HepG2 (cell line): ENCODE measurements around the gene HABP2. TPM values are rescaled to one million over a fixed set of nuclear protein-coding genes. Genes with fewer than 3 reads are reported as not detected.

Experiments
- ATAC-seq: fragments of 200-7000 bp; cut with Tn5 transposase; 3 replicates; pipeline ENCODE4 v1.9.1; 2020; ENCODE audit warnings: mild to moderate bottlenecking, moderate library complexity
- BruUV-seq: library from RNA; stranded (reverse); fragments of 400-500 nt; replicated peaks from 2 replicates; lab custom pipeline; 2021; lab: Mats Ljungman, UMichigan
- CTCF ChIA-PET: fragments of 300-600 bp; formaldehyde crosslinking; extraction: SDS; loops from one replicate; lab custom pipeline; 2021; ENCODE audit warnings: low total read pairs, inconsistent platforms, low intra/inter-chr PET ratio; lab: Yijun Ruan, JAX
- POLR2A ChIA-PET: fragments of 350-600 bp; sonication (Branson Sonifier 250); formaldehyde crosslinking; loops from one replicate; lab custom pipeline; 2020; ENCODE audit warnings: antibody characterized with exemption, inconsistent platforms; lab: Yijun Ruan, JAX
- DNase-seq: peaks from one replicate; pipeline ENCODE4 v3.0.0-alpha.2; 2015; ENCODE audit warnings: low spot score
- FAIRE-seq: peaks from 3 replicates; lab custom pipeline; 2011; peaks lifted over from hg19 to GRCh38; lab: Jason Lieb, UNC
- H2AFZ ChIP-seq: one replicate; pipeline ENCODE4 v1.6.1; 2011; ENCODE audit warnings: low read length, inconsistent platforms
- H3K27ac ChIP-seq: fragments of 300-600 bp; 3 replicates; pipeline ENCODE4 v1.8.0; 2011; ENCODE audit warnings: mixed run types, mild to moderate bottlenecking, mixed read lengths, low read length, inconsistent platforms; ENCODE audit not compliant: insufficient read depth; ENCODE audit errors: extremely low read length
- H3K27me3 ChIP-seq, 2 experiments: fragments of 200-600 bp in 1 of 2; 2 replicates in 1 of 2; 3 replicates in 1 of 2; pipeline versions ENCODE4 v1.6.0 to v1.8.0; 2011; ENCODE audit warnings: low read length in 2 of 2, mild to moderate bottlenecking in 2 of 2, moderate library complexity in 2 of 2, inconsistent platforms in 1 of 2; ENCODE audit not compliant: insufficient read depth in 2 of 2, control insufficient read depth in 1 of 2
- H3K36me3 ChIP-seq, 2 experiments: fragments of 200-600 bp in 1 of 2; replicated peaks in 1 of 2; 2 replicates in 1 of 2; 3 replicates in 1 of 2; pipeline versions ENCODE4 v1.5.1 to v1.8.0; 2011; ENCODE audit warnings: low read length in 2 of 2, inconsistent platforms in 1 of 2; ENCODE audit not compliant: insufficient read depth in 2 of 2, control insufficient read depth in 1 of 2
- H3K4me1 ChIP-seq: 2 replicates; pipeline ENCODE4 v1.5.1; 2012; ENCODE audit warnings: low read length, inconsistent platforms; ENCODE audit not compliant: insufficient read depth
- H3K4me2 ChIP-seq: 2 replicates; pipeline ENCODE4 v1.6.0; 2011; ENCODE audit warnings: low read depth, low read length, inconsistent platforms
- H3K4me3 ChIP-seq, 3 experiments: fragments of 200-600 bp in 1 of 3; sonication (generic), shearing (Covaris generic) in 1 of 3; replicated peaks in 1 of 3; 2 replicates each; pipeline ENCODE4 v1.5.1; 2011 to 2016; ENCODE audit warnings: low read length in 3 of 3, inconsistent platforms in 2 of 3, low read depth in 2 of 3, mild to moderate bottlenecking in 2 of 3, control low read depth in 1 of 3, mixed read lengths in 1 of 3; ENCODE audit not compliant: insufficient read depth in 1 of 3
- H3K79me2 ChIP-seq: one replicate; pipeline ENCODE4 v1.6.1; 2011; ENCODE audit warnings: low read length, inconsistent platforms; ENCODE audit not compliant: insufficient read depth
- H3K9ac ChIP-seq: 2 replicates; pipeline ENCODE4 v1.6.0; 2011; ENCODE audit warnings: mild to moderate bottlenecking, low read depth, low read length, inconsistent platforms; ENCODE audit not compliant: insufficient read depth
- H3K9me3 ChIP-seq: 2 replicates; pipeline ENCODE4 v1.5.1; 2012; ENCODE audit warnings: mild to moderate bottlenecking, low read length
- H4K20me1 ChIP-seq: 2 replicates; pipeline ENCODE4 v1.6.0; 2011; ENCODE audit warnings: inconsistent platforms, mild to moderate bottlenecking, low read length, moderate library complexity; ENCODE audit not compliant: insufficient read depth
- NCOA1 ChIP-seq: sonication (generic); formaldehyde crosslinking; IDR thresholded peaks from 2 replicates; pipeline ENCODE4 v1.9.0; 2021; ENCODE audit warnings: missing genetic modification reagents
- NR2F6 ChIP-seq, 2 experiments: IDR thresholded peaks; 2 replicates each; pipeline ENCODE4 v1.6.1; 2016; ENCODE audit warnings: antibody characterized with exemption in 1 of 2, mild to moderate bottlenecking in 1 of 2
- ZFP36L2 ChIP-seq: sonication (generic); formaldehyde crosslinking; IDR thresholded peaks from 2 replicates; pipeline ENCODE4 v1.4.0; 2020; ENCODE audit warnings: missing genetic modification reagents
- ZNF569 ChIP-seq: sonication (generic); formaldehyde crosslinking; IDR thresholded peaks from 2 replicates; pipeline ENCODE4 v1.5.0; 2020; ENCODE audit warnings: mild to moderate bottlenecking, missing genetic modification reagents, moderate library complexity, borderline replicate concordance
- WGBS: methylation state at CpG from one replicate; pipeline ENCODE4 v1.1.6; 2017; ENCODE audit warnings: low lambda C conversion rate; 5-methylcytosine and 5-hydroxymethylcytosine counted together
- in situ Hi-C: cut with HindIII; loops from 2 replicates; pipeline ENCODE4 v1.10.0; 2017; ENCODE audit warnings: low pct_unique_long_range_greater_than_20kb; ENCODE audit not compliant: extremely low pct_ligation_motif_present
- intact Hi-C: fragments of 100-400 bp; cut with micrococcal nuclease; formaldehyde crosslinking; loops from one replicate; pipeline ENCODE4 v1.10.0; 2022; ENCODE audit not compliant: unreplicated experiment
- polyA plus RNA-seq, 8 experiments: library from polyadenylated mRNA; depleted of rRNA in 3 of 8; stranded (reverse) in 7 of 8; unstranded in 1 of 8; fragments of >200 nt; fragmentation: Illumina TruSeq in 4 of 8; extraction: Trizol in 4 of 8; gene quantifications; 2 replicates each; pipeline versions ENCODE4 v1.2.1 to v1.2.3, GENCODE V29; 2011 to 2016; ENCODE audit warnings: low read depth in 4 of 8, missing spikeins in 1 of 8, mixed read lengths in 1 of 8; ENCODE audit not compliant: insufficient read depth in 1 of 8
- total RNA-seq, 5 experiments: library from RNA; depleted of rRNA; stranded (reverse); fragments of >200 nt; fragmentation: Illumina TruSeq; extraction: Trizol; gene quantifications; 2 replicates each; pipeline ENCODE4 v1.2.3, GENCODE V29; 2016; ENCODE audit warnings: low read depth in 1 of 5
- TF ChIP-seq, protein P1 (sequence below): sonication (generic); formaldehyde crosslinking; IDR thresholded peaks from 2 replicates; pipeline ENCODE4 v1.4.0; 2020; ENCODE audit warnings: missing genetic modification reagents
- TF ChIP-seq, protein P2 (sequence below): sonication (generic); formaldehyde crosslinking; IDR thresholded peaks from 2 replicates; pipeline ENCODE4 v1.4.0; 2020; ENCODE audit warnings: missing genetic modification reagents
- TF ChIP-seq, protein P3 (sequence below): IDR thresholded peaks from 2 replicates; pipeline ENCODE4 v1.6.1; 2016; ENCODE audit warnings: missing compliant biosample characterization, missing genetic modification reagents, borderline replicate concordance
- TF ChIP-seq, protein P4 (sequence below): sonication (generic); formaldehyde crosslinking; IDR thresholded peaks from 2 replicates; pipeline ENCODE4 v1.8.1; 2023; ENCODE audit warnings: missing genetic modification reagents, inconsistent platforms, borderline replicate concordance
- TF ChIP-seq, protein P5 (sequence below): IDR thresholded peaks from 2 replicates; pipeline ENCODE4 v1.6.1; 2016; ENCODE audit warnings: low read depth, missing genetic modification reagents, missing compliant biosample characterization

The HABP2 gene
- total and polyA plus RNA-seq, 2 of the 13 experiments (the other 11 are each of a cell fraction or from before 2014, with no cell fraction given), result 0.12 to 0.13 TPM

DNA sequence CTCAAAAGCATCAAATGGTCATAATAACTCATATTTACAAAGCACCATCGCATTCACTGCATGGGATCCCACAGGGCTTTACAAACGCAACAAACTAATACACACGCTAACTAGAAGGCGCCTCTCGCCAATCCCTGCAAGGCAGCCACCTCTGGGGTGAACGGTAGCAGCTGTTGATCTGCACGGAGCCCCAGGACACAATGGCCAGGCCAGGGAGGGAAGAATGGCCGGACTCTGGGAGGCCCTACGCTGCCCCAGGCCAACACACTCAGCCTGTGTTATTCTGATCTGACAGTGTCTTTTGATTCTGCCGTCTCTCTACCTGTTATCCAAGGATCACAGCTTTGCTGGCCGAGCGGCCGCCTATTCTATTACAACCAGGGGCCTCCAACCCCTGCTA is 41.8 kb downstream of the HABP2 start:
- FAIRE-seq, result no peak
- Histone ChIP-seq H3K9me3 (no peaks in the 10 kb centered on the region), H3K4me2 (no peak overlapping the region), H3K36me3 (no peaks in the 10 kb centered on the region), H3K27ac (no peak overlapping the region), H3K79me2 (no peaks in the 10 kb centered on the region), H3K4me1 (peaks cover 7% of the 10 kb centered on the region), H2AFZ (no peak overlapping the region), H3K9ac (no peak overlapping the region), H3K4me3 (no peak overlapping the region), H3K27me3 (peaks cover 0 to 16% of the 10 kb centered on the region in 2 experiments; a peak in 2 of 5 replicates), H4K20me1 (no peaks in the 10 kb centered on the region)
- in situ Hi-C loops (no loop called here), intact Hi-C loops (no loop called here)
- CTCF ChIA-PET, result no interaction called here
- TF ChIP-seq NR2F6 (IDR thresholded peaks at IDR 0.05) (no peak), NR2F6 (CRISPR knock-in tag; IDR thresholded peaks at IDR 0.05) (no peak), NCOA1 (no peak), ZFP36L2 (CRISPR knock-in tag) (no peak), ZNF569 (CRISPR knock-in tag) (no peak)
- TF ChIP-seq, protein P1, sequence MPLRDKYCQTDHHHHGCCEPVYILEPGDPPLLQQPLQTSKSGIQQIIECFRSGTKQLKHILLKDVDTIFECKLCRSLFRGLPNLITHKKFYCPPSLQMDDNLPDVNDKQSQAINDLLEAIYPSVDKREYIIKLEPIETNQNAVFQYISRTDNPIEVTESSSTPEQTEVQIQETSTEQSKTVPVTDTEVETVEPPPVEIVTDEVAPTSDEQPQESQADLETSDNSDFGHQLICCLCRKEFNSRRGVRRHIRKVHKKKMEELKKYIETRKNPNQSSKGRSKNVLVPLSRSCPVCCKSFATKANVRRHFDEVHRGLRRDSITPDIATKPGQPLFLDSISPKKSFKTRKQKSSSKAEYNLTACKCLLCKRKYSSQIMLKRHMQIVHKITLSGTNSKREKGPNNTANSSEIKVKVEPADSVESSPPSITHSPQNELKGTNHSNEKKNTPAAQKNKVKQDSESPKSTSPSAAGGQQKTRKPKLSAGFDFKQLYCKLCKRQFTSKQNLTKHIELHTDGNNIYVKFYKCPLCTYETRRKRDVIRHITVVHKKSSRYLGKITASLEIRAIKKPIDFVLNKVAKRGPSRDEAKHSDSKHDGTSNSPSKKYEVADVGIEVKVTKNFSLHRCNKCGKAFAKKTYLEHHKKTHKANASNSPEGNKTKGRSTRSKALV, result no peak
- TF ChIP-seq, protein P2, sequence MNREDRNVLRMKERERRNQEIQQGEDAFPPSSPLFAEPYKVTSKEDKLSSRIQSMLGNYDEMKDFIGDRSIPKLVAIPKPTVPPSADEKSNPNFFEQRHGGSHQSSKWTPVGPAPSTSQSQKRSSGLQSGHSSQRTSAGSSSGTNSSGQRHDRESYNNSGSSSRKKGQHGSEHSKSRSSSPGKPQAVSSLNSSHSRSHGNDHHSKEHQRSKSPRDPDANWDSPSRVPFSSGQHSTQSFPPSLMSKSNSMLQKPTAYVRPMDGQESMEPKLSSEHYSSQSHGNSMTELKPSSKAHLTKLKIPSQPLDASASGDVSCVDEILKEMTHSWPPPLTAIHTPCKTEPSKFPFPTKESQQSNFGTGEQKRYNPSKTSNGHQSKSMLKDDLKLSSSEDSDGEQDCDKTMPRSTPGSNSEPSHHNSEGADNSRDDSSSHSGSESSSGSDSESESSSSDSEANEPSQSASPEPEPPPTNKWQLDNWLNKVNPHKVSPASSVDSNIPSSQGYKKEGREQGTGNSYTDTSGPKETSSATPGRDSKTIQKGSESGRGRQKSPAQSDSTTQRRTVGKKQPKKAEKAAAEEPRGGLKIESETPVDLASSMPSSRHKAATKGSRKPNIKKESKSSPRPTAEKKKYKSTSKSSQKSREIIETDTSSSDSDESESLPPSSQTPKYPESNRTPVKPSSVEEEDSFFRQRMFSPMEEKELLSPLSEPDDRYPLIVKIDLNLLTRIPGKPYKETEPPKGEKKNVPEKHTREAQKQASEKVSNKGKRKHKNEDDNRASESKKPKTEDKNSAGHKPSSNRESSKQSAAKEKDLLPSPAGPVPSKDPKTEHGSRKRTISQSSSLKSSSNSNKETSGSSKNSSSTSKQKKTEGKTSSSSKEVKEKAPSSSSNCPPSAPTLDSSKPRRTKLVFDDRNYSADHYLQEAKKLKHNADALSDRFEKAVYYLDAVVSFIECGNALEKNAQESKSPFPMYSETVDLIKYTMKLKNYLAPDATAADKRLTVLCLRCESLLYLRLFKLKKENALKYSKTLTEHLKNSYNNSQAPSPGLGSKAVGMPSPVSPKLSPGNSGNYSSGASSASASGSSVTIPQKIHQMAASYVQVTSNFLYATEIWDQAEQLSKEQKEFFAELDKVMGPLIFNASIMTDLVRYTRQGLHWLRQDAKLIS (CRISPR knock-in tag), result no peak
- TF ChIP-seq, protein P3, sequence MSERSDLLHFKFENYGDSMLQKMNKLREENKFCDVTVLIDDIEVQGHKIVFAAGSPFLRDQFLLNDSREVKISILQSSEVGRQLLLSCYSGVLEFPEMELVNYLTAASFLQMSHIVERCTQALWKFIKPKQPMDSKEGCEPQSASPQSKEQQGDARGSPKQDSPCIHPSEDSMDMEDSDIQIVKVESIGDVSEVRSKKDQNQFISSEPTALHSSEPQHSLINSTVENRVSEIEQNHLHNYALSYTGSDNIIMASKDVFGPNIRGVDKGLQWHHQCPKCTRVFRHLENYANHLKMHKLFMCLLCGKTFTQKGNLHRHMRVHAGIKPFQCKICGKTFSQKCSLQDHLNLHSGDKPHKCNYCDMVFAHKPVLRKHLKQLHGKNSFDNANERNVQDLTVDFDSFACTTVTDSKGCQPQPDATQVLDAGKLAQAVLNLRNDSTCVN (CRISPR knock-in tag), result no peak
- TF ChIP-seq, protein P4, sequence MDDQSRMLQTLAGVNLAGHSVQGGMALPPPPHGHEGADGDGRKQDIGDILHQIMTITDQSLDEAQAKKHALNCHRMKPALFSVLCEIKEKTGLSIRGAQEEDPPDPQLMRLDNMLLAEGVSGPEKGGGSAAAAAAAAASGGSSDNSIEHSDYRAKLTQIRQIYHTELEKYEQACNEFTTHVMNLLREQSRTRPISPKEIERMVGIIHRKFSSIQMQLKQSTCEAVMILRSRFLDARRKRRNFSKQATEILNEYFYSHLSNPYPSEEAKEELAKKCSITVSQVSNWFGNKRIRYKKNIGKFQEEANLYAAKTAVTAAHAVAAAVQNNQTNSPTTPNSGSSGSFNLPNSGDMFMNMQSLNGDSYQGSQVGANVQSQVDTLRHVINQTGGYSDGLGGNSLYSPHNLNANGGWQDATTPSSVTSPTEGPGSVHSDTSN (CRISPR knock-in tag), result no peak
- TF ChIP-seq, protein P5, sequence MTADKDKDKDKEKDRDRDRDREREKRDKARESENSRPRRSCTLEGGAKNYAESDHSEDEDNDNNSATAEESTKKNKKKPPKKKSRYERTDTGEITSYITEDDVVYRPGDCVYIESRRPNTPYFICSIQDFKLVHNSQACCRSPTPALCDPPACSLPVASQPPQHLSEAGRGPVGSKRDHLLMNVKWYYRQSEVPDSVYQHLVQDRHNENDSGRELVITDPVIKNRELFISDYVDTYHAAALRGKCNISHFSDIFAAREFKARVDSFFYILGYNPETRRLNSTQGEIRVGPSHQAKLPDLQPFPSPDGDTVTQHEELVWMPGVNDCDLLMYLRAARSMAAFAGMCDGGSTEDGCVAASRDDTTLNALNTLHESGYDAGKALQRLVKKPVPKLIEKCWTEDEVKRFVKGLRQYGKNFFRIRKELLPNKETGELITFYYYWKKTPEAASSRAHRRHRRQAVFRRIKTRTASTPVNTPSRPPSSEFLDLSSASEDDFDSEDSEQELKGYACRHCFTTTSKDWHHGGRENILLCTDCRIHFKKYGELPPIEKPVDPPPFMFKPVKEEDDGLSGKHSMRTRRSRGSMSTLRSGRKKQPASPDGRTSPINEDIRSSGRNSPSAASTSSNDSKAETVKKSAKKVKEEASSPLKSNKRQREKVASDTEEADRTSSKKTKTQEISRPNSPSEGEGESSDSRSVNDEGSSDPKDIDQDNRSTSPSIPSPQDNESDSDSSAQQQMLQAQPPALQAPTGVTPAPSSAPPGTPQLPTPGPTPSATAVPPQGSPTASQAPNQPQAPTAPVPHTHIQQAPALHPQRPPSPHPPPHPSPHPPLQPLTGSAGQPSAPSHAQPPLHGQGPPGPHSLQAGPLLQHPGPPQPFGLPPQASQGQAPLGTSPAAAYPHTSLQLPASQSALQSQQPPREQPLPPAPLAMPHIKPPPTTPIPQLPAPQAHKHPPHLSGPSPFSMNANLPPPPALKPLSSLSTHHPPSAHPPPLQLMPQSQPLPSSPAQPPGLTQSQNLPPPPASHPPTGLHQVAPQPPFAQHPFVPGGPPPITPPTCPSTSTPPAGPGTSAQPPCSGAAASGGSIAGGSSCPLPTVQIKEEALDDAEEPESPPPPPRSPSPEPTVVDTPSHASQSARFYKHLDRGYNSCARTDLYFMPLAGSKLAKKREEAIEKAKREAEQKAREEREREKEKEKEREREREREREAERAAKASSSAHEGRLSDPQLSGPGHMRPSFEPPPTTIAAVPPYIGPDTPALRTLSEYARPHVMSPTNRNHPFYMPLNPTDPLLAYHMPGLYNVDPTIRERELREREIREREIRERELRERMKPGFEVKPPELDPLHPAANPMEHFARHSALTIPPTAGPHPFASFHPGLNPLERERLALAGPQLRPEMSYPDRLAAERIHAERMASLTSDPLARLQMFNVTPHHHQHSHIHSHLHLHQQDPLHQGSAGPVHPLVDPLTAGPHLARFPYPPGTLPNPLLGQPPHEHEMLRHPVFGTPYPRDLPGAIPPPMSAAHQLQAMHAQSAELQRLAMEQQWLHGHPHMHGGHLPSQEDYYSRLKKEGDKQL (CRISPR knock-in tag), result no peak
- BruUV-seq, result no TSS peak
- ATAC-seq, result no peak
- POLR2A ChIA-PET, result no interaction called here
- WGBS, result 45% methylated on average over 6 of the region's 13 CpGs
- no peak for DNase-seq
